Measurements from ENCODE around the gene MSI2. TPM values are rescaled to one million over a fixed set of nuclear protein-coding genes. Genes with fewer than 3 reads are reported as not detected.

Gene MSI2
- total RNA-seq, 2 experiments from 2014 or later: 131 to 164 TPM

- no peaks in the 10 kb centered on the region for H3K9me3 ChIP-seq (ENCODE audit: low read length)
- H3K4me2 ChIP-seq (ENCODE audit: low read length): no peak overlapping the region
- ChIA-PET POLR2A (no interaction called here), CTCF (ENCODE audit: unreplicated experiment) (no interaction called here)
- TF ChIP-seq CTCF (conservative IDR thresholded peaks at IDR 0.05; ENCODE audit: low read length) (no peak), EZH2phosphoT487 (IDR thresholded peaks at IDR 0.05; ENCODE audit: borderline replicate concordance, low read depth, low read length) (no peak)
- H3K9me2 ChIP-seq (ENCODE audit: insufficient read depth, low read length): no peaks in the 10 kb centered on the region
- H3K4me3 ChIP-seq (ENCODE audit: low read depth, low read length, poor library complexity, severe bottlenecking): no peak overlapping the region
- no peaks in the 10 kb centered on the region for H4K20me1 ChIP-seq (ENCODE audit: insufficient read depth, low read length)
- intact Hi-C loops (cut with micrococcal nuclease; ENCODE audit: unreplicated experiment): no loop called here
- no peaks in the 10 kb centered on the region for H3K36me3 ChIP-seq (ENCODE audit: insufficient read depth, low read length)
- H3K27ac ChIP-seq (ENCODE audit: low read depth, low read length, poor library complexity, severe bottlenecking): no peak overlapping the region
- peaks cover 5% of the 10 kb centered on the region for H3K4me1 ChIP-seq (ENCODE audit: insufficient read depth, low read length, poor library complexity, severe bottlenecking)
- no peak overlapping the region for H2AFZ ChIP-seq (ENCODE audit: low read length)
- H3K79me2 ChIP-seq (ENCODE audit: insufficient read depth, low read depth, low read length): no peaks in the 10 kb centered on the region
- BruUV-seq (replicated peaks): no TSS peak
- no peak for DNase-seq (ENCODE audit: low spot score)
Measured at GRCh38 chr17:57703273-57703672, 446.9 kb downstream of the MSI2 start.

- Histone ChIP-seq H2AFZ (ENCODE audit: low read length) (no peak overlapping the region), H3K4me2 (ENCODE audit: low read length) (no peak overlapping the region), H3K27ac (ENCODE audit: low read depth, low read length, poor library complexity, severe bottlenecking) (no peak overlapping the region), H3K9me3 (ENCODE audit: low read length) (no peaks in the 10 kb centered on the region), H3K79me2 (ENCODE audit: insufficient read depth, low read depth, low read length) (no peaks in the 10 kb centered on the region), H3K4me1 (ENCODE audit: insufficient read depth, low read length, poor library complexity, severe bottlenecking) (no peaks in the 10 kb centered on the region), H3K4me3 (ENCODE audit: low read depth, low read length, poor library complexity, severe bottlenecking) (no peak overlapping the region), H3K36me3 (ENCODE audit: insufficient read depth, low read length) (no peaks in the 10 kb centered on the region), H4K20me1 (ENCODE audit: insufficient read depth, low read length) (no peaks in the 10 kb centered on the region), H3K9me2 (ENCODE audit: insufficient read depth, low read length) (no peaks in the 10 kb centered on the region)
- CTCF ChIA-PET (ENCODE audit: unreplicated experiment): no interaction called here
- POLR2A ChIA-PET: no interaction called here
- TF ChIP-seq CTCF (conservative IDR thresholded peaks at IDR 0.05; ENCODE audit: low read length) (no peak), EZH2phosphoT487 (IDR thresholded peaks at IDR 0.05; ENCODE audit: borderline replicate concordance, low read depth, low read length) (no peak)
- intact Hi-C loops (cut with micrococcal nuclease; ENCODE audit: unreplicated experiment): no loop called here
- DNase-seq (ENCODE audit: low spot score): no peak
- BruUV-seq (replicated peaks): no TSS peak
Measured at GRCh38 chr17:57704448-57704847, 448.1 kb downstream of the MSI2 start.

- Histone ChIP-seq H2AFZ (ENCODE audit: low read length) (no peak overlapping the region), H3K9me2 (ENCODE audit: insufficient read depth, low read length) (no peaks in the 10 kb centered on the region), H3K79me2 (ENCODE audit: insufficient read depth, low read depth, low read length) (no peaks in the 10 kb centered on the region), H3K36me3 (ENCODE audit: insufficient read depth, low read length) (no peaks in the 10 kb centered on the region; the same call in 1 of the 2 replicates), H3K9me3 (ENCODE audit: low read length) (peaks cover 5% of the 10 kb centered on the region; the same call in 1 of the 2 replicates), H4K20me1 (ENCODE audit: insufficient read depth, low read length) (no peaks in the 10 kb centered on the region), H3K4me2 (ENCODE audit: low read length) (no peak overlapping the region), H3K27ac (ENCODE audit: low read depth, low read length, poor library complexity, severe bottlenecking) (no peak overlapping the region), H3K4me3 (ENCODE audit: low read depth, low read length, poor library complexity, severe bottlenecking) (no peak overlapping the region), H3K4me1 (ENCODE audit: insufficient read depth, low read length, poor library complexity, severe bottlenecking) (no peaks in the 10 kb centered on the region)
- TF ChIP-seq EZH2phosphoT487 (IDR thresholded peaks at IDR 0.05; ENCODE audit: borderline replicate concordance, low read depth, low read length) (no peak), CTCF (conservative IDR thresholded peaks at IDR 0.05; ENCODE audit: low read length) (no peak)
- BruUV-seq (replicated peaks): no TSS peak
- intact Hi-C loops (cut with micrococcal nuclease; ENCODE audit: unreplicated experiment): no loop called here
- no peak for DNase-seq (ENCODE audit: low spot score)
- CTCF ChIA-PET (ENCODE audit: unreplicated experiment): interaction anchor here (0.6 kb wide), 1 partner anchor 94 kb away, joined by 4 read pairs; no protein-coding TSS in a partner anchor
- POLR2A ChIA-PET: interaction anchor here (0.6 kb wide), 3 partner anchors 316 to 802 kb away, joined by 3 read pairs; no protein-coding TSS in a partner anchor
Measured at GRCh38 chr17:57705921-57706695, 449.8 kb downstream of the MSI2 start.
